GM12873 (cell line): ENCODE results near the gene ANAPC1.

Experiments used
- TF ChIP-seq, protein P1 (sequence below): IDR thresholded peaks from 2 replicates; pipeline ENCODE4 v1.5.1; 2012; ENCODE audit warnings: low read depth, mild to moderate bottlenecking, moderate library complexity, low read length, control low read depth; ENCODE audit not compliant: insufficient read depth; ENCODE audit errors: missing control alignments

Gene ANAPC1

DNA sequence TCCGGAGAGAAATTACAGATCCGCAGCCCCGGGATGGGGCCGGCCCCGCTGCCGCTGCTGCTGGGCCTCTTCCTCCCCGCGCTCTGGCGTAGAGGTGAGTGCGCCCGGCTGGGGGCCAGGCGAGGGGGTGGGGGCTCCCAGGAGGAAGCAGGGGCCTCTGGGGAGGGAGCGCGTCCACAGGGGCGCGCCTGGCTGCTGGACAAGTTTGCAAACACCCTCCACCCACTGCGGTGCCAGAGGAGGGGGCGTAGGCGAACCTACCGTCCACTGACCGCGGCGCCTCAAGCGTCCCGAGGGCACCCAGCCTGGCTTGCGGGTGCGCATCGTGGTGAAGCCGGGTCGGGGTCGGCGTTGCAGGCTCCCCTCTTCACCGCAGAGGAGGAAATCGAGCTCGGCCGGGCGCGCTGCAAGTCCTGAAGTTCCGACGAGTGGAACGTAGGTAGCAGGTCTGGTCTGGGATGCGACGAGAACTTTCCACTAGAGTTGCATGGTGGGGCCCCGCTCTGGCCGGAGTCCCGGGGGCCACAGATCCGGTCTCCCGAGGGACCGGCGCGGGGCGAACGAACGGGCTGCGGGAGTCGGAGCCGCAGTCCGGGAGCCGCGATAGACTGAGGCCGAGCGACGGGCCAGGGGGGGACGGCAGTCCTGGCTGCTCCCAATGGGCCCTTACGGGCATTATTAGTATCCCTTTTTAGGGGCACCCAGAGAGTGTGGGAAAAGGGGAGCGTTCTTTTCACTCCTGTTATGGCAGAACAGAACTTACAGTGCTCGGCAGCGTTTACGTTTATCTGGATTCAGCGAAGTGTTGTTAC lies 14.9 kb upstream of the ANAPC1 start:
- TF ChIP-seq, protein P1, sequence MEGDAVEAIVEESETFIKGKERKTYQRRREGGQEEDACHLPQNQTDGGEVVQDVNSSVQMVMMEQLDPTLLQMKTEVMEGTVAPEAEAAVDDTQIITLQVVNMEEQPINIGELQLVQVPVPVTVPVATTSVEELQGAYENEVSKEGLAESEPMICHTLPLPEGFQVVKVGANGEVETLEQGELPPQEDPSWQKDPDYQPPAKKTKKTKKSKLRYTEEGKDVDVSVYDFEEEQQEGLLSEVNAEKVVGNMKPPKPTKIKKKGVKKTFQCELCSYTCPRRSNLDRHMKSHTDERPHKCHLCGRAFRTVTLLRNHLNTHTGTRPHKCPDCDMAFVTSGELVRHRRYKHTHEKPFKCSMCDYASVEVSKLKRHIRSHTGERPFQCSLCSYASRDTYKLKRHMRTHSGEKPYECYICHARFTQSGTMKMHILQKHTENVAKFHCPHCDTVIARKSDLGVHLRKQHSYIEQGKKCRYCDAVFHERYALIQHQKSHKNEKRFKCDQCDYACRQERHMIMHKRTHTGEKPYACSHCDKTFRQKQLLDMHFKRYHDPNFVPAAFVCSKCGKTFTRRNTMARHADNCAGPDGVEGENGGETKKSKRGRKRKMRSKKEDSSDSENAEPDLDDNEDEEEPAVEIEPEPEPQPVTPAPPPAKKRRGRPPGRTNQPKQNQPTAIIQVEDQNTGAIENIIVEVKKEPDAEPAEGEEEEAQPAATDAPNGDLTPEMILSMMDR = no peak

DNA sequence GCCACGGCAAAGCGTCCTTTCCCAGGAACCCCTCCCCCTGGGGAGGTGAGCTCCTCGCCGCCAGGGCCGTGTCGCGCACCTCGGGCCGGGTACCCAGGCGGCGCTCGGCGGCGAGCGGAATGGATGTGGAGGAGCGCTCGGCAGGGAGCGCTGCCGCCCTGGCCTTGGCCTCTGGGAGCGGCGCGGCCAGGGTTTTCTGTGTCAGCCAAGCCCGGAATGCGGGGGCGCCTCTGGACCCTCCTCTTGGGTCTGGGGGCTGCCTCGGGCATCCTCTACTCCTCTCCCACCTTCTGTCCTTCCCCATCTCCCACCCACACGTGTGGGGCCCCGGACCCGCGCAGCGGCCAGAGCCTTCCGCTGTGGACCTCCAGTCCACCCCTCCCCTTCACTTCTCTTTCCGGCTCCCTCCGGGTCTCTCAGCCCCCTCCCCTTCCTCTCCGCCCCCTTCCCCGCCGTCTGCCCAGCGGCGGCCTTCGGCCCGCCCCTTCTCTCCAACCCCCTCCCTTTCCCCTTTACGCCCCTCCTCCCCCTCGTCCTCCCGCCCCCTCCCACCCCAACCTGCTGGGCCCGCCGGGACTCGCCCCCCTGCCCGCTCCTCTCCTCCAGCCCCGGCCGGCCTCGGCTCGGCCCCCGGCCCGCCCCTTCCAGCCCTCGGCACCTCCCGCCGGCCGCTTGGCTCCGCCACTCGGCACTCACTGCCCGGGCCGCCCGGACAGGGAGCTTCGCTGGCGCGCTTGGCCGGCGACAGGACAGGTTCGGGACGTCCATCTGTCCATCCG lies 14.1 kb upstream of the ANAPC1 start, which contains the start of gene MERTK:
TSS of gene MERTK (plus strand) at position 684 of the 779 bp plus-strand sequence. CDS start 129 bp downstream, outside the sequence.
- TF ChIP-seq, protein P1 = peak; percentile 43

DNA sequence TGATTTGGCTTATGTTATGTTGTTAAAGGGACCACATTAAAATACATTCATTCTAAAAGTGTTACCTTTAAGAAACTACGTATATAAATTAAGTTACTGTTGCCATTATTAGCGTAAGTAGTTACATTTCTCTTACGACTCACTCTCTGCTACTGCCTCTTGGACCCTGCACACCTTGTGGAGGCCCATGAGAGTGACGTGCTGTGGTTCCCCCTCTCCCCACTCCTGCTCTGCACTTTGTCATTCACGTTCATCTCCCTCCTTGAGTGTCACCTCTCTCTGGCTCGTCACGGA lies 13.6 kb upstream of the ANAPC1 start:
- TF ChIP-seq, protein P1 = no peak

DNA sequence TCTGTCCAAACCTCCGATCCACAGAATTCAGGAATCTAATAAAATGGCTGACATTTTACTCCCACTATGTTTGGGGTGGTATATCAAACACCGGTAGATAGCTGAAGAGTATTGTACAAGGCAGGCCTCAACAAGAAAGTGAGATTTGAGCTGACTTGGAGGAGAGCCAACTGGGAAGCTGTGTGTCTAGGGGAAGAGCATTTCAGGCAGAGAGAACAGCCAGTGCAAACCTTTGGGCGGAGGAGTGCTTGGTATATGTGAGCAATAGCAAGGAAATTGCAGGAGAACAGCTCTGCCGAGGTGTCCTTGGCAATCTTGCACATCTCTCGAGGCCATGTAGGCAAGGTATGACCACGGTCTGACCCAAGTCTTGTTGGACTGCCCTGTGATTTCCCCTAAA lies 12.6 kb upstream of the ANAPC1 start:
- TF ChIP-seq, protein P1 = no peak

DNA sequence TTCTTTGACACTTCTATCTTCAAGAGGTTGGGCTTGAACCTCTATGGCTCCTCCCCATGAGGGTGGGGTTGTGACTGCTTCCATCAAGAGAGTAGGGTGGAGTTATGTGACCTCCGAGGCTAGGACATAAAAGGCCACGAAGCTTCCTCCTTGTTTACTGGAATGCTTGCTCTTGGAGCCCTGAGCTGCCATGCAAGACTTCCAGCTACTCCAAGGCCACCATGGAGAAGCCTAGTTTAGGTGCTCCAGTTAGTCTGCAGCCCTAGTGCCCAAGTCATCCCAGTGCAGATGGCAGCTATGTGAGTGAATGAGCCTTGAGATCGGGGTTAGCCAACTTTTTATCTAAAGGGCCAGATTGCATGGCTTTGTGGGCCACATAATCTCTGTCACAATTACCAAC lies 12.0 kb upstream of the ANAPC1 start:
- TF ChIP-seq, protein P1 = no peak

DNA sequence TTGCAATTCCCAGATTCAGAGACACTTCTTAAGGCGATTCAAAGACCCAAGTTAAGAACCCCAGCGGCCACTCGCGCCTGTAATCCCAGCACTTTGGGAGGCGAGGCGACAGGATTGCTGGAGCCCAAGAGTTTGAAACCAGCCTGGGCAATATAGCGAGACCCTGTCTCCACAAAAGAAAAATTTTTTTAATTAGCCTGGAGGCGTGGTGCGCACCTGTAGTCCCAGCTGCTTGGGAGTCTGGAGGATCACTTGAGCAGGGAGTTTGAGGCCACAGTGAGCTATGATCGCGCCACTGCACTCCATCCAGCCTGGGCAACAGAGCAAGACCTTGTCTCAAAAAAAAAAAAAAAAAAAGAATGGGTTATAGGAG lies 585 bp upstream of the ANAPC1 start:
- TF ChIP-seq, protein P1 = no peak

DNA sequence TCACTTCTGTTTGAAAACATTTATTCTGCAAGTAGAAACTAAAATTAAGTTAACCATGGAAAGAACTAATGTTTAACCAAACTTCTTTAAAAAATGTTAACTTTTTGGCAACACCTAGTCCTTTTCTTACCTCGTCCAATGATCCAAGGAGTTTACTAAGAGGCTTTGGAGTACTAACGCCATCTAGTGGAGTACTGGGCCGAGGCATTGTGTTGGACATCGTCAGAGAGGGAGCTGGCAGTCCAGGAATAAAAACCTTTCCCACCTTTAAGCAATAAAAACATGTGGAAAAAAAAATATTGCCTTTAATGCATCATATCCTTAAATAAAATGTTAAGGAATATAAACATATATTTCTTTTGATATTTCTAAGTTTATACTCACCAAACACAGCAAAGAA lies 33.3 kb downstream of the ANAPC1 start:
- TF ChIP-seq, protein P1 = peak; percentile 48
